T-cell (primary cell): ENCODE data around the gene ANLN. TPM values are rescaled to one million over a fixed set of nuclear protein-coding genes. Genes with fewer than 3 reads are reported as not detected.
"Not testable (repeated sequence)": the region's sequence is repeated elsewhere in the genome, so short reads cannot be mapped to it uniquely, and the experiment has no call there.

ENCODE experiments used
- ATAC-seq, 4 experiments: fragments of 200-7000 bp in 3 of 4; fragments of 150-1000 bp in 1 of 4; cut with Tn5 transposase; replicated peaks in 1 of 4; 1 replicate in 3 of 4; 2 replicates in 1 of 4; pipeline ENCODE4 v1.10.0; 2021; ENCODE audit warnings: moderate library complexity in 3 of 4, mild to moderate bottlenecking in 2 of 4, moderate number of reproducible peaks in 1 of 4
- CTCF ChIA-PET, 2 donors: fragments of 300-600 bp; sonication (Branson Sonifier 250); formaldehyde crosslinking; loops; one replicate each; lab custom pipeline; 2022; ENCODE audit warnings: antibody characterized with exemption in 2 of 2; lab: Charles Lee
- POLR2A ChIA-PET, 2 donors: fragments of 300-600 bp; sonication (Branson Sonifier 250); formaldehyde crosslinking; loops; one replicate each; lab custom pipeline; 2022; ENCODE audit warnings: antibody characterized with exemption in 2 of 2; lab: Charles Lee
- DNase-seq, 35 experiments: peaks; one replicate each; pipeline versions ENCODE4 v3.0.0 to v3.0.0-alpha.2; 2013 to 2023
- H3K27ac ChIP-seq: one replicate; pipeline ENCODE4 v1.5.1; 2013; ENCODE audit warnings: low read length
- H3K27me3 ChIP-seq, 2 experiments: replicated peaks in 1 of 2; 1 replicate in 1 of 2; 2 replicates in 1 of 2; pipeline versions ENCODE4 v1.6.1 to v1.7.0; 2013; ENCODE audit warnings: low read length in 1 of 2, mixed read lengths in 1 of 2; ENCODE audit not compliant: control insufficient read depth in 2 of 2, insufficient read depth in 2 of 2; ENCODE audit errors: extremely low read depth in 1 of 2
- H3K36me3 ChIP-seq, 2 donors: 1 replicate in 1 of 2; 2 replicates in 1 of 2; pipeline versions ENCODE4 v1.6.1 to v1.7.0; 2013; ENCODE audit warnings: low read length in 1 of 2; ENCODE audit not compliant: control insufficient read depth in 2 of 2, insufficient read depth in 1 of 2; ENCODE audit errors: extremely low read depth in 1 of 2
- H3K4me1 ChIP-seq, 2 experiments: 1 replicate in 1 of 2; 2 replicates in 1 of 2; pipeline versions ENCODE4 v1.6.1 to v1.7.0; 2013; ENCODE audit warnings: low read length in 2 of 2, mixed read lengths in 1 of 2; ENCODE audit not compliant: insufficient read depth in 2 of 2, control insufficient read depth in 1 of 2; ENCODE audit errors: extremely low read depth in 1 of 2
- H3K4me3 ChIP-seq, 2 donors: 1 replicate in 1 of 2; 2 replicates in 1 of 2; pipeline versions ENCODE4 v1.5.1 to v1.7.0; 2013; ENCODE audit warnings: mild to moderate bottlenecking in 2 of 2, low read length in 1 of 2, moderate library complexity in 1 of 2; ENCODE audit not compliant: control insufficient read depth in 1 of 2; ENCODE audit errors: extremely low read depth in 1 of 2
- H3K9me3 ChIP-seq: 2 replicates; pipeline ENCODE4 v1.7.0; 2013
- H3K27ac Mint-ChIP-seq, 2 donors: one replicate each; pipeline ENCODE4 v1.8.0; 2020 to 2021; ENCODE audit warnings: mild to moderate bottlenecking in 2 of 2, mixed read lengths in 2 of 2
- H3K27me3 Mint-ChIP-seq, 2 donors: one replicate each; pipeline ENCODE4 v1.8.0; 2021 to 2022; ENCODE audit warnings: mixed read lengths in 2 of 2
- H3K36me3 Mint-ChIP-seq: one replicate; pipeline ENCODE4 v1.8.0; 2021; ENCODE audit warnings: mixed read lengths
- H3K4me1 Mint-ChIP-seq, 3 donors: one replicate each; pipeline ENCODE4 v1.8.0; 2020 to 2022; ENCODE audit warnings: mixed read lengths in 3 of 3, mild to moderate bottlenecking in 1 of 3
- H3K4me3 Mint-ChIP-seq, 3 donors: one replicate each; pipeline ENCODE4 v1.8.0; 2020 to 2022; ENCODE audit warnings: mild to moderate bottlenecking in 3 of 3, mixed read lengths in 3 of 3, moderate library complexity in 3 of 3
- H3K9me3 Mint-ChIP-seq, 3 donors: one replicate each; pipeline ENCODE4 v1.8.0; 2020 to 2022; ENCODE audit warnings: mixed read lengths in 3 of 3
- WGBS: methylation state at CpG from one replicate; pipeline ENCODE4 v1.1.5; 2013; ENCODE audit warnings: missing lambda C conversion rate; ENCODE audit not compliant: insufficient coverage; 5-methylcytosine and 5-hydroxymethylcytosine counted together
- total RNA-seq, 35 experiments: library from RNA in 6 of 35; stranded (reverse) in 6 of 35; fragments of 120-200 nt in 1 of 35; gene quantifications; one replicate each; pipeline versions ENCODE4 v1.2.1 to v1.2.4 and lab custom pipeline; 2013 to 2026

The ANLN gene
- total RNA-seq, 5 donors from 2014 or later (not counting 1 experiment from before 2014, with no cell fraction given): 0.69 to 1.5 (median 1.1) TPM

DNA sequence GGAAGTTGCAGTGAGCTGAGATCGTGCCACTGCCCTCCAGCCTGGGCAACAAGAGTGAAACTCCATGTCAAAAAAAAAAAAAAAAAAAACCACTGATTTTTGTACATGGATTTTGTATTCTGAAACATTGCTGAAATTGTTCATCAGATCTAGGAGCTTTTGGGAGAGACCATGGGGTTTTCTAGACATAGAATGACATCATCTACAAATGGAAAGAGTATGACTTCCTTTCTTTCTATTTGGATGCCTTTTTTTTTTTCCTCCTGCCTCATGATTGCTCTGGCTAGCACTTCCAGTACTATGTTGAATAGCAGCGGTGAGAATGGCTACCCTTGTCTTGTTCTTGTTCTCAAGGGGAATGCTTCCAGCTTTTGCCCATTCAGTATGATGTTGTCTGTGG lies 89.1 kb downstream of the ANLN start:
- 63% methylated on average over 1 of the region's 2 CpGs for WGBS
- Histone ChIP-seq H3K36me3 (no peaks in the 10 kb centered on the region), H3K27ac (no peak overlapping the region), H3K27me3 (peaks cover 0 to 6% of the 10 kb centered on the region in 2 experiments), H3K4me3 (no peak overlapping the region), H3K4me1 (peaks cover 0 to 2% of the 10 kb centered on the region in 2 experiments), H3K9me3 (no peaks in the 10 kb centered on the region)
- Mint-ChIP-seq H3K27me3 (no peaks in the 10 kb centered on the region), H3K36me3 (no peaks in the 10 kb centered on the region), H3K4me1 (peaks cover 11 to 23% (median 20%) of the 10 kb centered on the region in 3 donors), H3K27ac (no peak overlapping the region), H3K9me3 (peaks cover 0 to 25% (median 20%) of the 10 kb centered on the region in 3 donors), H3K4me3 (no peak overlapping the region)
- ChIA-PET POLR2A (interaction anchor here in 1 of 2 donors (0.6 kb wide), 1 partner anchor 737 kb away, joined by 9 read pairs; no protein-coding TSS in a partner anchor), CTCF (interaction anchor here in 1 of 2 donors (0.6 to 0.7 kb wide), 3 partner anchors 15 to 681 kb away, joined by 3 to 8 read pairs (median 4); no protein-coding TSS in a partner anchor)
- ATAC-seq (no peak), DNase-seq (no peak)

DNA sequence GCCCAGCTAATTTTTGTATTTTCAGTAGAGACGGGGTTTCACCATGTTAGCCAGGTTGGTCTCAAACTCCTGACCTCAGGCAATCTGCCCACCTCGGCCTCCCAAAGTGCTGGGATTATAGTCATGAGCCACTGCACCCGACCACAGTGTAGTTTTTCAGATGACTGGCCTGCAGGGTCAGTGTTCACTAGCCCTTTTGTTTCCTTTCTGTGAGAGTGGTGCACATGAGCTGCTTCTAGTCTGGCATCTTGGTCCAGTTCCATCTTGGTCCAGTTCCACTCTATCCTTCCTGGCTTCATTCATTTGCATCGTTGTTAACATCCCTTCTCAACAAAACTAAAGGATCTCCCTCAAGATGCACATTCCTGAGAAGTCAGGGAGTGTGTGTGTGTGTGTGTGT lies 94.2 kb downstream of the ANLN start:
- Mint-ChIP-seq H3K4me1 (peaks cover 7 to 16% (median 11%) of the 10 kb centered on the region in 3 donors), H3K9me3 (peaks cover 0 to 25% (median 19%) of the 10 kb centered on the region in 3 donors)
- CTCF ChIA-PET: interaction anchor here (0.6 kb wide), 2 partner anchors 296 to 408 kb away, joined by 3 to 6 read pairs; no protein-coding TSS in a partner anchor
- H3K27ac ChIP-seq, H3K4me3 Mint-ChIP-seq, ATAC-seq, H3K4me1 ChIP-seq, H3K36me3 ChIP-seq, DNase-seq, H3K27me3 ChIP-seq, H3K27me3 Mint-ChIP-seq, H3K4me3 ChIP-seq, H3K36me3 Mint-ChIP-seq, H3K27ac Mint-ChIP-seq, H3K9me3 ChIP-seq, POLR2A ChIA-PET: not testable (repeated sequence)
- WGBS: 100% methylated on average over 1 of the region's 4 CpGs

DNA sequence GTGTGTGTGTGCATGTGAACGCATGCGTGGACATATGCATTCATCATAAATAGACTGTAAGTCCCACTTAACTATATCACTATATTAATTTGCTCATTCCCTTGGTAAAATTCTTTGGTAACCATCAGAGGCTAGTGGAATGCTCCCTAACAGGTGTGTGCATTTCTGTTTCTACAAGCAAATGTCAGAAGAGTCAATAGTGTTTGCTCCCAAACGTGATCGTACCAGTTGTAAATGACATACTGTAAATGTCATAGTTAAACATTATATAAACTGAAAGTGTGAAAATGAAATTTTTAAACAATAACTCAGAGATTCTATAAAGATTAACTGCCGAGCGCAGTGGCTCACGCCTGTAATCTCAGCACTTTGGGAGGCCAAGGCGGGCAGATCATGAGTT lies 94.6 kb downstream of the ANLN start:
- H3K27ac ChIP-seq: no peak overlapping the region
- POLR2A ChIA-PET: no interaction called here

DNA sequence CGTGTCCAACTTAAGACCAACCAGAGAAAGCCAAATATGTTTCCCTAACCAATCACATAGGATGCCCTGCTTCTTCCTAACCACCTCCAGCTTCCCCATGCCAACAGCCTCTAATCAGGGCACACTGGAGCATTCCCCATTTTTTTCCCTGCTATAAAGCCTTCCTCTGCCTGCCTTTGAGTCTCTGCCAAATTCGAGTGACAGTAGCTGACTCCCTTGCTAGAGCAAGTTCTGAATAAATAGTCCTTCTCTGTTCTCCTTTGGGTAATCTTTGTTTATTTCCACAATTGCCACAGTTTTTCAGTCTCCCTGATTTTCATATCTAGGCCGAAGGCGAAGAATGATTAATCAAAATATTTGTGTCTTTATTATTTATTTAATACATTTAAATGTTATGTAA lies 96.7 kb downstream of the ANLN start:
- ATAC-seq (no peak), DNase-seq (no peak)
- CTCF ChIA-PET: interaction anchor here (2.0 to 4.4 kb wide), 3 partner anchors 696 to 713 kb away, joined by 9 to 47 read pairs (median 24); no protein-coding TSS in a partner anchor
- Mint-ChIP-seq H3K4me1 (peaks cover 0 to 4% (median 1%) of the 10 kb centered on the region in 3 donors), H3K36me3 (no peaks in the 10 kb centered on the region), H3K27me3 (peaks cover 0 to 3% of the 10 kb centered on the region in 2 donors), H3K27ac (no peak overlapping the region), H3K4me3 (no peak overlapping the region), H3K9me3 (peaks cover 0 to 4% (median 1%) of the 10 kb centered on the region in 3 donors)
- H3K27me3 ChIP-seq: peaks cover 0 to 6% of the 10 kb centered on the region in 2 experiments
- no peak overlapping the region for H3K27ac ChIP-seq
- H3K9me3 ChIP-seq: no peaks in the 10 kb centered on the region
- POLR2A ChIA-PET: no interaction called here
- no peaks in the 10 kb centered on the region for H3K4me1 ChIP-seq
- H3K36me3 ChIP-seq: no peaks in the 10 kb centered on the region
- no peak overlapping the region for H3K4me3 ChIP-seq
- WGBS: 90% methylated on average over 1 of the region's 4 CpGs

More for the DNA sequence above, 94.6 kb downstream of the ANLN start:
- Mint-ChIP-seq H3K9me3 (peaks cover 0 to 20% (median 15%) of the 10 kb centered on the region in 3 donors), H3K36me3 (no peaks in the 10 kb centered on the region), H3K27ac (no peak overlapping the region), H3K4me3 (no peak overlapping the region), H3K4me1 (peaks cover 7 to 16% (median 11%) of the 10 kb centered on the region in 3 donors), H3K27me3 (peaks cover 0 to 3% of the 10 kb centered on the region in 2 donors)
- Histone ChIP-seq H3K4me3 (no peak overlapping the region), H3K36me3 (no peaks in the 10 kb centered on the region), H3K27me3 (peaks cover 0 to 6% of the 10 kb centered on the region in 2 experiments), H3K4me1 (no peaks in the 10 kb centered on the region), H3K9me3 (no peaks in the 10 kb centered on the region)
- CTCF ChIA-PET: interaction anchor here (0.6 kb wide), 2 partner anchors 296 to 408 kb away, joined by 3 to 6 read pairs; no protein-coding TSS in a partner anchor
- DNase-seq (no peak), ATAC-seq (no peak)
- WGBS: 71% methylated on average over 4 of the region's 8 CpGs

DNA sequence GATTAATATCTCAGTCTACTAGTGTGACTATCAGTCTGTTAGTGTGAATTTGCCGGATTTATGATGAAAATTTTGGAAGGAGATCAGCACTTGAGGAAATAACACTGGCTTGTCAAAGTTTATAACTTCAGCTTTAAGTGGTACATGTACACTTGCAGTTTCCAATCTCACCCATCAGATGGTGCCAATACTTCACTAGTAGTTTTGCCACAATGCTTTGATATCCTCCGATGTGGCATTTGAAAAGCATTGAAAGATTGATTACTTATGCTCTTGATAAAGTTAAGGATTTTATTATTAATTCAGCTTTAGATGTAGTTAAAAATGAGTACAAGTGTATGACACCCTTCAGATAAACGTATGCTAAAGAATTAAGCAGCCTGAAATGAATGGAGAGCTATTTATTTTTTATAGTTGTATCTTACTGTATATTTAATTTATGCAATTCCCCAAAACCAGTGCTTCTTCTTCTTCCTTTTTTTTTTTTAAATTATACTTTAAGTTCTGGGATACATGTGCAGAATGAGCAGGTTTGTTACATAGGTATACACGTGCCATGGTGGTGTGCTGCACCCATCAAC lies 98.2 kb downstream of the ANLN start:
- H3K4me3 Mint-ChIP-seq: no peak overlapping the region
- Histone ChIP-seq H3K36me3 (no peaks in the 10 kb centered on the region), H3K4me1 (no peaks in the 10 kb centered on the region), H3K9me3 (no peaks in the 10 kb centered on the region), H3K27me3 (peaks cover 0 to 2% of the 10 kb centered on the region in 2 experiments), H3K27ac (no peak overlapping the region), H3K4me3 (no peak overlapping the region)
- CTCF ChIA-PET: interaction anchor here (0.5 to 6.1 kb wide), 43 partner anchors 9 to 1709 kb away, joined by 3 to 137 read pairs (median 4); no protein-coding TSS in a partner anchor
- peak overlapping the region in 1 of 2 donors; percentile 61 for H3K27ac Mint-ChIP-seq
- WGBS: no CpG with 5 or more reads among the region's 4 CpGs
- ATAC-seq: peak in 3 of 4 experiments; percentile 60 to 71 (median 70)
- H3K4me1 Mint-ChIP-seq: peaks cover 0 to 2% (median 1%) of the 10 kb centered on the region in 3 donors
- H3K27me3 Mint-ChIP-seq: peaks cover 0 to 3% of the 10 kb centered on the region in 2 donors
- POLR2A ChIA-PET: interaction anchor here (0.7 to 0.9 kb wide), 2 partner anchors 91 to 697 kb away, joined by 3 to 5 read pairs; no protein-coding TSS in a partner anchor
- no peaks in the 10 kb centered on the region for H3K36me3 Mint-ChIP-seq
- H3K9me3 Mint-ChIP-seq: no peaks in the 10 kb centered on the region
- peak in 22 of 35 experiments; percentile 8 to 81 (median 28) for DNase-seq

DNA sequence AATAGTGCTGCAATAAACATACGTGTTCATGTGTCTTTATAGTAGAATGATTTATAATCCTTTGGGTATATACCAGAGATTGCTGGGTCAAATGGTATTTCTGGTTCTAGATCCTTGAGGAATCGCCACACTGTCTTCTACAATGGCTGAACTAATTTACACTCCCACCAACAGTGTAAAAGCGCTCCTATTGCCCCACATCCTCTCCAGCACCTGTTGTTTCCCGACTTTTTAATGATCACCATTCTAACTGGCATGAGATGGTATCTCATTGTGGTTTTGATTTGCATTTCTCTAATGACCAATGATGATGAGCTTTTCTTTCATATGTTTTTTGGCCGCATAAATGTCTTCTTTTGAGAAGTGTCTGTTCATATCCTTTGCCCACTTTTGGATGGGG lies 99.0 kb downstream of the ANLN start:
- ChIA-PET CTCF (interaction anchor here (0.6 to 6.1 kb wide), 7 partner anchors 141 to 711 kb away, joined by 3 to 137 read pairs (median 9); no protein-coding TSS in a partner anchor), POLR2A (interaction anchor here in 1 of 2 donors (0.7 kb wide), 1 partner anchor 113 kb away, joined by 3 read pairs; no protein-coding TSS in a partner anchor)
- not testable (repeated sequence) for H3K4me3 Mint-ChIP-seq, H3K4me1 ChIP-seq, DNase-seq, H3K4me3 ChIP-seq, H3K36me3 Mint-ChIP-seq, H3K27me3 ChIP-seq, H3K36me3 ChIP-seq, H3K4me1 Mint-ChIP-seq, H3K27ac Mint-ChIP-seq, ATAC-seq, H3K27ac ChIP-seq, H3K9me3 Mint-ChIP-seq, H3K27me3 Mint-ChIP-seq, H3K9me3 ChIP-seq
- 60% methylated on average over 1 of the region's 5 CpGs for WGBS
